CD14-positive monocyte (primary cell): ENCODE data around the gene GSTA5. TPM values are rescaled to one million over a fixed set of nuclear protein-coding genes. Genes with fewer than 3 reads are reported as not detected.
"Not testable (repeated sequence)": the region's sequence is repeated elsewhere in the genome, so short reads cannot be mapped to it uniquely, and the experiment has no call there.

Experiments used
- DNase-seq, 3 donors: peaks; one replicate each; pipeline ENCODE4 v3.0.0-alpha.2; 2011 to 2022
- H2AFZ ChIP-seq: 2 replicates; pipeline ENCODE4 v1.6.0; 2012; ENCODE audit warnings: mild to moderate bottlenecking, low read depth, low read length, inconsistent platforms; ENCODE audit not compliant: insufficient read depth, poor library complexity, severe bottlenecking
- H3K27ac ChIP-seq, 2 donors: 1 replicate in 1 of 2; 2 replicates in 1 of 2; pipeline ENCODE4 v1.5.1; 2012 to 2013; ENCODE audit warnings: low read length in 2 of 2, control low read depth in 1 of 2, inconsistent platforms in 1 of 2, low read depth in 1 of 2, mild to moderate bottlenecking in 1 of 2
- H3K27me3 ChIP-seq, 2 donors: one replicate each; pipeline versions ENCODE4 v1.6.0 to v1.6.1; 2011 to 2013; ENCODE audit warnings: low read length in 2 of 2; ENCODE audit not compliant: control insufficient read depth in 2 of 2, insufficient read depth in 2 of 2
- H3K36me3 ChIP-seq, 2 donors: replicated peaks in 1 of 2; 1 replicate in 1 of 2; 2 replicates in 1 of 2; pipeline versions ENCODE4 v1.5.1 to v1.6.1; 2012 to 2013; ENCODE audit warnings: low read length in 2 of 2, control low read depth in 1 of 2, inconsistent platforms in 1 of 2, mild to moderate bottlenecking in 1 of 2; ENCODE audit not compliant: insufficient read depth in 2 of 2, control insufficient read depth in 1 of 2
- H3K4me1 ChIP-seq, 2 donors: 1 replicate in 1 of 2; 2 replicates in 1 of 2; pipeline versions ENCODE4 v1.5.1 to v1.6.1; 2012 to 2013; ENCODE audit warnings: low read length in 2 of 2, control low read depth in 1 of 2, inconsistent platforms in 1 of 2, mild to moderate bottlenecking in 1 of 2, moderate library complexity in 1 of 2; ENCODE audit not compliant: insufficient read depth in 2 of 2, control insufficient read depth in 1 of 2
- H3K4me2 ChIP-seq: replicated peaks from 2 replicates; pipeline ENCODE3; 2012; ENCODE audit warnings: low read length, moderate library complexity, mild to moderate bottlenecking; ENCODE audit not compliant: poor library complexity, severe bottlenecking; ENCODE audit errors: extremely low read depth
- H3K4me3 ChIP-seq, 3 experiments: fragments of 200-600 bp in 1 of 3; sonication (generic) in 1 of 3; replicated peaks in 1 of 3; 1 replicate in 2 of 3; 2 replicates in 1 of 3; pipeline ENCODE4 v1.5.1; 2011 to 2013; ENCODE audit warnings: low read length in 3 of 3, mild to moderate bottlenecking in 3 of 3, control low read depth in 2 of 3, low read depth in 2 of 3, inconsistent platforms in 1 of 3, moderate library complexity in 1 of 3
- H3K79me2 ChIP-seq: 2 replicates; pipeline ENCODE4 v1.6.0; 2012; ENCODE audit warnings: mild to moderate bottlenecking, control low read depth, inconsistent platforms, low read length, moderate library complexity; ENCODE audit not compliant: insufficient read depth
- H3K9ac ChIP-seq: 2 replicates; pipeline ENCODE4 v1.6.0; 2017; ENCODE audit warnings: low read length, mild to moderate bottlenecking; ENCODE audit not compliant: insufficient read depth, poor library complexity, severe bottlenecking
- H3K9me3 ChIP-seq, 2 donors: replicated peaks in 1 of 2; 1 replicate in 1 of 2; 2 replicates in 1 of 2; pipeline versions ENCODE4 v1.5.1 to v1.6.1; 2012 to 2013; ENCODE audit warnings: low read length in 2 of 2, control low read depth in 1 of 2; ENCODE audit not compliant: control insufficient read depth in 1 of 2, insufficient read depth in 1 of 2
- H4K20me1 ChIP-seq: 2 replicates; pipeline ENCODE4 v1.6.0; 2012; ENCODE audit warnings: mild to moderate bottlenecking, low read length, control low read depth, moderate library complexity; ENCODE audit not compliant: insufficient read depth
- H3K27ac Mint-ChIP-seq, 7 donors: one replicate each; pipeline ENCODE4 v1.8.0; 2020; ENCODE audit warnings: mild to moderate bottlenecking in 7 of 7, mixed read lengths in 7 of 7, moderate library complexity in 6 of 7, inconsistent platforms in 2 of 7
- H3K27me3 Mint-ChIP-seq, 3 donors: one replicate each; pipeline ENCODE4 v1.8.0; 2021 to 2022; ENCODE audit warnings: low read depth in 3 of 3, mild to moderate bottlenecking in 3 of 3, mixed read lengths in 3 of 3, moderate library complexity in 3 of 3, inconsistent platforms in 1 of 3
- H3K36me3 Mint-ChIP-seq, 2 donors: one replicate each; pipeline ENCODE4 v1.8.0; 2020; ENCODE audit warnings: mixed read lengths in 2 of 2, inconsistent platforms in 1 of 2, mild to moderate bottlenecking in 1 of 2
- H3K4me1 Mint-ChIP-seq: one replicate; pipeline ENCODE4 v1.8.0; 2020; ENCODE audit warnings: mild to moderate bottlenecking, mixed read lengths
- H3K4me3 Mint-ChIP-seq, 2 donors: one replicate each; pipeline ENCODE4 v1.8.0; 2020; ENCODE audit warnings: mild to moderate bottlenecking in 2 of 2, mixed read lengths in 2 of 2, moderate library complexity in 1 of 2
- H3K9me3 Mint-ChIP-seq, 7 donors: one replicate each; pipeline ENCODE4 v1.8.0; 2020 to 2022; ENCODE audit warnings: mixed read lengths in 7 of 7, mild to moderate bottlenecking in 6 of 7, moderate library complexity in 6 of 7, inconsistent platforms in 2 of 7
- CTCF ChIP-seq: fragments of 200-600 bp; IDR thresholded peaks from one replicate; pipeline ENCODE4 v1.8.0; 2022; ENCODE audit warnings: antibody characterized with exemption, mild to moderate bottlenecking
- WGBS: methylation state at CpG from one replicate; pipeline ENCODE4 v1.1.5; 2013; ENCODE audit warnings: missing lambda C conversion rate; ENCODE audit not compliant: insufficient coverage; 5-methylcytosine and 5-hydroxymethylcytosine counted together
- intact Hi-C, 2 donors: fragments of 100-400 bp; cut with micrococcal nuclease; formaldehyde crosslinking; loops; one replicate each; pipeline versions ENCODE4 v1.15.0 to v1.15.1; 2023
- polyA plus RNA-seq, 3 donors: library from polyadenylated mRNA; depleted of rRNA in 1 of 3; unstranded in 2 of 3; stranded (reverse) in 1 of 3; fragments of 300-500 nt in 2 of 3; fragments of >200 nt in 1 of 3; fragmentation: Illumina TruSeq in 2 of 3; gene quantifications; 1 replicate in 2 of 3; 2 replicates in 1 of 3; pipeline ENCODE4 v1.2.3, GENCODE V29; 2012 to 2021

GSTA5 gene
- polyA plus RNA-seq, 3 donors = not detected

- Mint-ChIP-seq H3K9me3 (peaks cover 7 to 20% (median 15%) of the 10 kb centered on the region in 7 donors), H3K36me3 (no peaks in the 10 kb centered on the region), H3K4me1 (no peaks in the 10 kb centered on the region), H3K27me3 (peaks cover 2 to 8% (median 6%) of the 10 kb centered on the region in 3 donors), H3K4me3 (no peak overlapping the region), H3K27ac (no peak overlapping the region)
- Histone ChIP-seq H3K9me3 (peaks cover 0 to 7% of the 10 kb centered on the region in 2 donors), H3K4me3 (no peak overlapping the region), H3K4me2 (no peak overlapping the region), H3K9ac (no peak overlapping the region), H4K20me1 (no peaks in the 10 kb centered on the region), H3K27me3 (no peaks in the 10 kb centered on the region), H2AFZ (no peak overlapping the region), H3K36me3 (no peaks in the 10 kb centered on the region), H3K4me1 (no peaks in the 10 kb centered on the region), H3K27ac (no peak overlapping the region), H3K79me2 (no peaks in the 10 kb centered on the region)
- no peak for TF ChIP-seq CTCF
- intact Hi-C loops = no loop called here
- DNase-seq = no peak
- WGBS = 95% methylated on average over 27 of the region's 37 CpGs
Measured at GRCh38 chr6:52829046-52829817, 11.4 kb downstream of the GSTA5 start.

GRCh38 chr6:52828621-52829020 lies 12.0 kb downstream of the GSTA5 start:
- H3K4me3 ChIP-seq, H3K36me3 Mint-ChIP-seq, H3K4me1 ChIP-seq, H3K4me3 Mint-ChIP-seq, H4K20me1 ChIP-seq, DNase-seq, H3K27me3 ChIP-seq, H3K79me2 ChIP-seq, H3K27me3 Mint-ChIP-seq, H3K27ac Mint-ChIP-seq, intact Hi-C loops, H3K36me3 ChIP-seq, H3K9me3 ChIP-seq, H3K27ac ChIP-seq, H3K4me1 Mint-ChIP-seq, H3K9ac ChIP-seq, H3K4me2 ChIP-seq, H2AFZ ChIP-seq: not testable (repeated sequence)
- H3K9me3 Mint-ChIP-seq = peaks cover 7 to 20% (median 15%) of the 10 kb centered on the region in 7 donors
- 90% methylated on average over 2 of the region's 4 CpGs for WGBS

GRCh38 chr6:52827073-52827783 lies 13.4 kb downstream of the GSTA5 start:
- H3K4me3 Mint-ChIP-seq, intact Hi-C loops: not testable (repeated sequence)

More at GRCh38 chr6:52827073-52827783, 13.4 kb downstream of the GSTA5 start:
- H3K9me3 ChIP-seq, H3K4me2 ChIP-seq, H3K4me3 ChIP-seq, H3K4me1 Mint-ChIP-seq, H3K9ac ChIP-seq, H3K27ac ChIP-seq, H2AFZ ChIP-seq, H4K20me1 ChIP-seq, H3K27me3 Mint-ChIP-seq, H3K27me3 ChIP-seq, H3K27ac Mint-ChIP-seq, H3K79me2 ChIP-seq, H3K4me1 ChIP-seq, DNase-seq, H3K36me3 Mint-ChIP-seq, H3K36me3 ChIP-seq: not testable (repeated sequence)
- WGBS = no CpG with 5 or more reads among the region's 1 CpG
- H3K9me3 Mint-ChIP-seq = peaks cover 11 to 20% (median 16%) of the 10 kb centered on the region in 7 donors
